Measurements from ENCODE around the gene PPA1.
"Not testable (repeated sequence)": the region's sequence is repeated elsewhere in the genome, so short reads cannot be mapped to it uniquely, and the experiment has no call there.

Gene PPA1

GRCh38 chr10:70253878-70254765, 20.9 kb upstream of the PPA1 start:
- peaks cover 76% of the 10 kb centered on the region for H3K27me3 ChIP-seq
- TF ChIP-seq, protein P1, sequence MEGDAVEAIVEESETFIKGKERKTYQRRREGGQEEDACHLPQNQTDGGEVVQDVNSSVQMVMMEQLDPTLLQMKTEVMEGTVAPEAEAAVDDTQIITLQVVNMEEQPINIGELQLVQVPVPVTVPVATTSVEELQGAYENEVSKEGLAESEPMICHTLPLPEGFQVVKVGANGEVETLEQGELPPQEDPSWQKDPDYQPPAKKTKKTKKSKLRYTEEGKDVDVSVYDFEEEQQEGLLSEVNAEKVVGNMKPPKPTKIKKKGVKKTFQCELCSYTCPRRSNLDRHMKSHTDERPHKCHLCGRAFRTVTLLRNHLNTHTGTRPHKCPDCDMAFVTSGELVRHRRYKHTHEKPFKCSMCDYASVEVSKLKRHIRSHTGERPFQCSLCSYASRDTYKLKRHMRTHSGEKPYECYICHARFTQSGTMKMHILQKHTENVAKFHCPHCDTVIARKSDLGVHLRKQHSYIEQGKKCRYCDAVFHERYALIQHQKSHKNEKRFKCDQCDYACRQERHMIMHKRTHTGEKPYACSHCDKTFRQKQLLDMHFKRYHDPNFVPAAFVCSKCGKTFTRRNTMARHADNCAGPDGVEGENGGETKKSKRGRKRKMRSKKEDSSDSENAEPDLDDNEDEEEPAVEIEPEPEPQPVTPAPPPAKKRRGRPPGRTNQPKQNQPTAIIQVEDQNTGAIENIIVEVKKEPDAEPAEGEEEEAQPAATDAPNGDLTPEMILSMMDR (IDR thresholded peaks at IDR 0.05), result no peak
- H3K9me3 ChIP-seq, result no peaks in the 10 kb centered on the region
- peaks cover 10 to 18% of the 10 kb centered on the region in 2 experiments for H3K4me1 ChIP-seq (ENCODE audit: control insufficient read depth in 1 of 2, insufficient read depth in 1 of 2, low read depth in 1 of 2, low read length in 1 of 2)
- H3K4me3 ChIP-seq (ENCODE audit: low read depth in 1 of 2, low read length in 1 of 2), result no peak overlapping the region
- H3K36me3 ChIP-seq, result no peaks in the 10 kb centered on the region
- H3K27ac ChIP-seq, result no peak overlapping the region

- H3K27me3 ChIP-seq, result peaks cover 70% of the 10 kb centered on the region
- no peak overlapping the region for H3K4me3 ChIP-seq (ENCODE audit: low read depth in 1 of 2, low read length in 1 of 2)
- no peak overlapping the region for H3K27ac ChIP-seq
- TF ChIP-seq, protein P1 (IDR thresholded peaks at IDR 0.05), result no peak
- peaks cover 10 to 18% of the 10 kb centered on the region in 2 experiments for H3K4me1 ChIP-seq (ENCODE audit: control insufficient read depth in 1 of 2, insufficient read depth in 1 of 2, low read depth in 1 of 2, low read length in 1 of 2)
- H3K9me3 ChIP-seq, result no peaks in the 10 kb centered on the region
- no peaks in the 10 kb centered on the region for H3K36me3 ChIP-seq
These were observed 17.9 kb upstream of the PPA1 start for GRCh38 chr10:70250961-70251680.

DNA sequence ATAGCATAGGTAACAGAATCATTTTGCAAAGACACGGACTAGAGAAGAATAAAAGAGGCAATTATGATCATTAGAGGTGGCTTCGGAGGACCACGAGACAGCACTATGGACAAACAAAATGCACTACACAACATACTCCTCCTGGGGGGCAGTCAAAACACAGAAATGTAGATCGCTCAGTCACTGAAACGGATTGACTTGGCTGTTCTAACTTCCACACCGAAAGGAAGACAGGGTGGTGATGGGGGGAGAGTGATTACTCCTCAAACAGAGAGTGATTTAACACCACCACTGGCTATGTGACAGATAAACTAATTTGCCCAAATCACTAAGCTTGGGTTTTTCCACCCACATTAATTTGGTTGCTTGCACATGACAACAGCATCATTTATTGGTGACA, 14.1 kb upstream of the PPA1 start:
- no peak overlapping the region for H3K4me3 ChIP-seq (ENCODE audit: low read depth in 1 of 2, low read length in 1 of 2)
- no peak overlapping the region for H3K27ac ChIP-seq
- H3K27me3 ChIP-seq, result peaks cover 43% of the 10 kb centered on the region
- no peaks in the 10 kb centered on the region for H3K9me3 ChIP-seq
- H3K36me3 ChIP-seq, result no peaks in the 10 kb centered on the region
- H3K4me1 ChIP-seq (ENCODE audit: control insufficient read depth in 1 of 2, insufficient read depth in 1 of 2, low read depth in 1 of 2, low read length in 1 of 2), result peaks cover 7 to 12% of the 10 kb centered on the region in 2 experiments
- TF ChIP-seq, protein P1 (IDR thresholded peaks at IDR 0.05), result no peak

- Histone ChIP-seq H3K36me3 (no peaks in the 10 kb centered on the region), H3K27ac (no peak overlapping the region), H3K4me1 (ENCODE audit: control insufficient read depth in 1 of 2, insufficient read depth in 1 of 2, low read depth in 1 of 2, low read length in 1 of 2) (peaks cover 7 to 12% of the 10 kb centered on the region in 2 experiments), H3K27me3 (peaks cover 11% of the 10 kb centered on the region), H3K9me3 (no peaks in the 10 kb centered on the region), H3K4me3 (ENCODE audit: low read depth in 1 of 2, low read length in 1 of 2) (no peak overlapping the region)
- TF ChIP-seq, protein P1 (IDR thresholded peaks at IDR 0.05), result no peak
These were observed 7.9 kb upstream of the PPA1 start for GRCh38 chr10:70241081-70241480.

GRCh38 chr10:70239986-70240385, 6.8 kb upstream of the PPA1 start:
- H3K27ac ChIP-seq; H3K27me3 ChIP-seq; H3K36me3 ChIP-seq; H3K9me3 ChIP-seq; H3K4me3 ChIP-seq (ENCODE audit: low read depth in 1 of 2, low read length in 1 of 2): not testable (repeated sequence)
- H3K4me1 ChIP-seq (ENCODE audit: control insufficient read depth in 1 of 2, insufficient read depth in 1 of 2, low read depth in 1 of 2, low read length in 1 of 2), result peaks cover 7 to 12% of the 10 kb centered on the region in 2 experiments

- H3K36me3 ChIP-seq; H3K9me3 ChIP-seq; H3K27me3 ChIP-seq; H3K27ac ChIP-seq; H3K4me3 ChIP-seq (ENCODE audit: low read depth in 1 of 2, low read length in 1 of 2): not testable (repeated sequence)
- peaks cover 7 to 12% of the 10 kb centered on the region in 2 experiments for H3K4me1 ChIP-seq (ENCODE audit: control insufficient read depth in 1 of 2, insufficient read depth in 1 of 2, low read depth in 1 of 2, low read length in 1 of 2)
These were observed 6.1 kb upstream of the PPA1 start for GRCh38 chr10:70239077-70239976.

GRCh38 chr10:70237958-70238536, 4.8 kb upstream of the PPA1 start:
- not testable (repeated sequence) for H3K36me3 ChIP-seq, H3K27ac ChIP-seq
- peaks cover 9 to 15% of the 10 kb centered on the region in 2 experiments for H3K4me1 ChIP-seq (ENCODE audit: control insufficient read depth in 1 of 2, insufficient read depth in 1 of 2, low read depth in 1 of 2, low read length in 1 of 2)

More at GRCh38 chr10:70237958-70238536, 4.8 kb upstream of the PPA1 start:
- not testable (repeated sequence) for H3K27me3 ChIP-seq; H3K9me3 ChIP-seq; H3K4me3 ChIP-seq (ENCODE audit: low read depth in 1 of 2, low read length in 1 of 2)

Data from neutrophil (primary cell).